ENCODE results near the gene RUFY4.

RUFY4 gene, protein sequence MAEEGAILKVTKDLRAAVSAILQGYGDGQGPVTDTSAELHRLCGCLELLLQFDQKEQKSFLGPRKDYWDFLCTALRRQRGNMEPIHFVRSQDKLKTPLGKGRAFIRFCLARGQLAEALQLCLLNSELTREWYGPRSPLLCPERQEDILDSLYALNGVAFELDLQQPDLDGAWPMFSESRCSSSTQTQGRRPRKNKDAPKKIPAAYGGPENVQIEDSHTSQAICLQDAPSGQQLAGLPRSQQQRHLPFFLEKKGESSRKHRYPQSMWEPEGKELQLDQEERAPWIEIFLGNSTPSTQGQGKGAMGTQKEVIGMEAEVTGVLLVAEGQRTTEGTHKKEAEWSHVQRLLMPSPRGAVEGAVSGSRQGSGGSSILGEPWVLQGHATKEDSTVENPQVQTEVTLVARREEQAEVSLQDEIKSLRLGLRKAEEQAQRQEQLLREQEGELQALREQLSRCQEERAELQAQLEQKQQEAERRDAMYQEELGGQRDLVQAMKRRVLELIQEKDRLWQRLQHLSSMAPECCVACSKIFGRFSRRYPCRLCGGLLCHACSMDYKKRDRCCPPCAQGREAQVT

DNA sequence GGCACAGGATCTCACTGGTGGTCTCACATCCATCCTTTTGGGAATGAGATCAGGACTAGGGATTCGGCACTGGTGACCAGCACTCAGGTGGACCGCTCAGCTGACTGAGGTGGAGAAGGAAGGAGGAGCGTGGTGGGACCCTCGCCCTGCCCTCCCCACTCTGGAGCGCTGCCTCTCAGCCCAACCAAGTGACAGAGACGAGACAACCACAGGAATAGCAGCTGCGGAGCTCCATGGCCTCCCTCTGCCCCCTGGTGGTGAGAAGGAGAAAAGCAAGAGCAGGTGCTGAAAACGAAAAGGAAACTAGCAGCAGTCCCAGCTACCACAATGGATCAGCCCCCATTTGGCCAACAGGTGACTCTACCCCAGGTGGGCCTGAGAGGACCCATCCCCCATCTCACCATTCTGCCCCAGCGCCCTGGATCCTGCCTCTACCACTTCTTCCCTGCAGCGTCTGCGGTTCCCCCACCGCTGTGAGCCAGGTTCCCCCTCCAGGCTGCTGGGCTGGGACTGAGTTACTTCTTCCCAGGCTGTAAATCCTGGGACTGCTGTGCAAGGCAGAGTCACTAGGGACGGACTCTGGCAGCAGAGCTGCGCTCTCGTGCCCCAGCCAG is at the start of gene RUFY4:
Gene RUFY4 (plus strand): TSS at position 533 of the 614 bp plus-strand sequence. CDS start 1,353 bp downstream, outside the sequence.
- peak; percentile 32 for DNase-seq

DNA sequence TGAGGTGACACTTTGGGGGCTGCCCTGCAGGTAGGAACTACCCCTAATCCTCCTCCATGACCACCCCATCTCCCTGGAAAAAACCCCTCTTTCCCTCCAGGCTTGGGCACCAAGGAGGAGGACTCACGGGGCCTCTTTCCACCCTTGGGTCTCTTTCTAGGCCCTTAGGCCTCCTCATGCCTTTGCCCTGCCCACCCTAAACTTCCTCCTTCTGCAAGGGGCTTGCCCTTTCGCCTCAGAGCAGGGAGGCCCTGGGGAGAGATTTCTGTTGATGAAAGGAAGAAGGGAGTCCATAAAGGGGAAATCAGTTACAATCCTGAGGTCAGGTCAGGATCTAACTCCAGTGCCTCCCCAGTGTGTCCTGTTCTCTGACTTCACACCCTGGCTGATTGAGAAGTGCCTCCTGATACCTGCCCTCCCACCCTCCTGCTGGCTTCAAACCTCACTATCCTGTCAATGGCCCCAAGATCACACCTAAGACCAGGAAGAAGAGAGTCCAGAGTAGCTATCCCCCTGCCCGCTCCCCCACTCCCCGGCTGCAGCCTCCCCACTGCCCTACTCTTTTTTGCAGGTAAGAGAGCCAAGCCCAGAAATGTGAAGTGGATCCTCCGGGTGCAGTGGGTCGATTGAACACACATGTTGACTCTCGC is 49.5 kb upstream of the RUFY4 start:
- DNase-seq, result peak; percentile 77

DNA sequence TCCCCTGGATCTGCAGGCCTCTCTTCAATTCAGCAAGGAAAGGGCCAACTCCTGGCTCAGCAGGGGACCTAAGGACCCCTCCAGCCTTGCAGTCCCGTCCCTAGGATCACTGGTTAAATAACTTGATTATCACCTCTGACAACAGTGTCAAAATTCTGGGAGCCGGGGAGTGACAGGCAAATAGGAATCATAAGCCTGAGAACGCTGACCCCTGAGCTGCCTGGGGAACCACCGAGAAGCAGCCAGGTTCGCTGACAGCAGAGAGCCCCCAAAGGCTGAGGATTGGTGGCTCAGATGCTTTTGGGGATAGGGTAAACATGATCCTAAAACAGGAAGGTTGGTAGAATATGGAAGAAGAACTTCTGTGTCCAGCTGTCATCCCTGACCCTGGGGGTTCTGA is 48.8 kb upstream of the RUFY4 start:
- no peak for DNase-seq

DNA sequence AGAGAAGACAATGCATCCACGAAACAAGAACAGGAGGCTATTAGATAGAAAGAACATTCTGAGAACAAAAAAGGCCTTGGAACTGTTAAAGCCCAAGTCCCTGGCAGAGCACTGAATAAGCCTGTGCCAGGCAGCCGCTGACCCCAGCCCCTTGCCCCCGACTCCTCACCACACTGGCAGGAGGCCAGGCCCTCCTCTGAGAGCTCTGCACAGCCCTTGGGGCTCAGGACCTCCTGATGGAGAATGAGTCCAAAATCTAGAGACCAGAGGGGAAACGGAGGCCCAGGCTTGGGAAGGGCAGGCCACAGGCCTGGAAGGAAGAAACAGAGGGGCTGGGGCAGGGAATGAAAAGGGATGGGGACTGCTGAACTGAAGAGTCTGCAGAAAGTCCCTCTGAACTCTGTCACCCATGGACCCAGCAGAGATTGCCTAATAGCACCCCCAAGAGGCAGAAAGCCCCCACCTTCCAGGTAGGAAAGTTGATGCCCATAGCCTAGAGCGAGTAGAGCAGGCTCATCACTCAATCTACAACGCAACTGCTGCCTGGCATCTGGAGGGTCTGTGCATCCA is 48.0 kb upstream of the RUFY4 start:
- no peak for DNase-seq

DNA sequence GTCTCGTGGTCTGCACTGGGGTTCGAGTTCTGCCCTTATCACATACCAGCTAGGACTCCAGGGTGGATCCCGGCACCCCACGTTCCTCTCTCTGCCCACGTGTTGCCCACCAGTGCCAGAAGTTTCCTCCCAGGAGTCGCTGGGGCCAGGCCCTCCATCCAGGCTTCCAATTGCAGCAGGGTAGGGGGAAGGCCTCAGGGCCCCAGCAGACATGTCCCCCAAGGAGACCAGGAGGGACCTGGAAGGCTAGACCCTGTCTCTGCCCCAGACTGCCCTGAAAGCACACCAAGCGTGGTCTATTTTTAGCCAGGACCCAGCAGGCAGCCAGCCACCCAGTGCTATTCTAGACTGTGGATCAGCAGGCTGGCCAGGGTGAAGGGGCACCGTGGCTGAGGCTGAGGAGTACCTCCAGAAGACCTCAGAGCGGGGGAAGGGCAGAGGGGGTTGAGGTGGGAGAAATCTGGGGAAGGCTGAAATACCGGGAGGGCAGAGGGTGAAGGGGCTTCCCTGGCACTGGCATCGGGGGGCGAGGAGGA is 47.4 kb upstream of the RUFY4 start:
- DNase-seq, result no peak

DNA sequence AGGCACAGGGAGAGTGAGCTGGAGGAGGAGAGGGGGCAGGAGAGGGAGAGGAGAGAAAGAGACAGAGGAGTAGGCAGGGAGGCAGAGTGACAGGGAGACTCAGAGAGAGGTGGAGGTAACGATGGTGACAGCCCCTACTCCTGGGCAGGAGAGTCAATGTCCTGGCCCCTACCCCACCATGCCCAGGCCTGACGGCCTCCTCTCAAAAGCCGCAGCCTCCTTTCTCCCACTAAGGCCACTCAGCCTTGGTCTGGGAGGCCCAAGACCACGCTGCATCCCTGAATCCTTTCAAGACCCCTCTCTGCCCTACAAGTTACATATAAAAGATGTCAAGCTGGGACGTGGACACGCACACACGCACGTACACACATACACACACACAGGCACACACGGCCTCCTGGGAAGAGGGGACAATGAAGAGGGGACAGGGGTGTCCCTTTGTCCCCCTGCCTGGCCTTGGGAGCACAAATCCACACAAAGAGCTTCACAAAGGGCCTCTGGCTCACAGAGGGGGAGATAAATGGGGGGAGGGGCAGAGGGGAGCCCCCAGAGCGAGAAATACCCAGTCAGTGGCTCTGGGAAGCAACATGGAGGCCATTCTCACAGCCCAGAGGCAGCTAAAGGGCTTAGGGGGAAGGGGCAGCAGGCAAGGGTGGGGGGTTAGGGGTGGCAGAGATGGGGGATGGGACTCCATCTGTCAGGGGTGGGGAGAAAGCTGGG is 46.8 kb upstream of the RUFY4 start:
- no peak for DNase-seq

DNA sequence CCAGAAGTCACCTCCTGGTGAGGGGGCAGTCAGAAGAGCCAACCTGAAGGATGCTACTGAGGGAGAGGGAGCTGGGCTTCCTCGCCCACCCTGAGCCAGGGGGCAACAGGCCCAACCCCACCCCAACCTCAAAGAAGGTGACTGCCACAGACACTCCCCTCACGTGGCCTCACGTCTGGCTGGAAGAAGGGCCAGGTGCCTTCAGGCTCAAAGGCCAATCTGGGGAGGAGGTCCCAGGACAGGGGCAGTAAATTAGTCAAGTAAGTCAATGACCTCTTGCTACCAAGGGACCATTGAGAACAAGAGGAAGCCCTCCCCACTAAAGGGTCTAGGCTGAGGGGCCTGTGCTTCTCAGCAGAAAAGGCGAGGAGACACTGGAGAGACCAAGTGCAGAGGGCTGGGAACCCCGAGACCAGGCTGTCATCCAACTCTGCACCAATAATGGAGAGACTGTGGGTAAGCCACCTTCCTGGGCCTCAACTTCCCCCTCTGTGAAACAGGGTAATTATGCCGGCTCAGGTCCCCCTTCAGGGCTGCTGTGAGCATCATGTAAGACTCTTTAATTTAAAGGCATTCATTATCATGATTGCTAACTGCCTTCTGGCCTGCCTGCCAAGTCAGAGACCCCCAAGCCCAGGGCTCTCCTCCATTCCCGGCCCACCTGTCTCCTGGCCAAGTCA is 46.1 kb upstream of the RUFY4 start:
- DNase-seq, result no peak

DNA sequence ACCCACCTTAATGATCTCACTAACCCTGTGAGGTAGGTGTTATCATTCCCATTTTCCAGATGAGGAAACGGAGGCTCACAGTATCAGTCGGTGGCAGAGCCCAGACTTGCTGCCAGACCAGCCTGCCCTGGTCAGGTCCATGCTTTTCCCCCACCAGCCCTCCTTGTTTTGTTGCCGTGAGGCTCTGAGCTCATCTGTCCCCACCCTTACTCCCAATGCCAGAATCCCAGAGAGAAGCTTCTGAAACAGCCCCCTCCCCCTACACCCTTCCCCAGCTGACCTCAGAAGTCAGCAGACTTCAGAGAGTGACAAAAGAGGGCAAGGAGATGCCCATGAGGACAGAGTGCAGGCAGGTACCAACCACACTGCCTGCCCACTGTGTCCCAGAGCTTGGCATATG is 45.4 kb upstream of the RUFY4 start:
- DNase-seq, result no peak

DNA sequence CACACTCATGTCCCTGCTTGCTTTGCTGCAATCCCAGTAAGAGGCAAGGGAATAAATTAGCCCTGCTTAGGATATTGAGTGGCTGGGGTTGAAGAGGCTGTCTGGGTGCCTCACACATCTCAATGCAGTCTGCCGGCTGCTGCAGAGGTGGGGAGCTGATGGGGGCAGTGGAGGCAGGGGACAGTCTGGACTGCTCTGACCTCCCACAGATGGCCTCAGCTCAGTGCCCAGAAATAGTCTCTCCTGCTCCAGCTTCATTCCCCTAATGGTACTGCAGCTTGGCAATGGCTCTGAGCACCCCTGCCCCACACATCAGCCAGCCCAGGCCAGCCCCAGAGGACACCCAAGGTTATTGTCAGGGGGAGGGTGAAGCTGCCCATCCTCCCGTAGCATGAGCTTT is 44.7 kb upstream of the RUFY4 start:
- no peak for DNase-seq

DNA sequence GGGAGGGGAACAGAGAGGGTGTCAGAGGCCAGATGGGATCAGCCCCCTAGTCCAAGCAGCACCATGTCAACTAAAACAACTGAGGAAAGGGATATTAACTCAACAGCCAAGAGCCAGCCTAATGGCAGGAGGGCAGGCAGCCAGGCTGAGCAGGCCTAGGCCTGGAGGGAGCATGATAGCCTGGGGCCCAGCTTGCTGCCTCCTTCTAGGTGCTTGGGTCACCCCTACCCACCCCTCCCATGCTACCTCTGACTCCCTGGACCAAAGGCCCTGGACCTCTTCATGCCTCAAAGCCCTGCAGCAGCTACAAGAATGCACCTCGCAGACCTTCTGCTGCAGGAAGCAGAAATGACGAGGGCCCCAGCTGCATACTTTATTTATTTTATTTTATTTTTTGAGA is 44.2 kb upstream of the RUFY4 start:
- DNase-seq, result no peak

DNA sequence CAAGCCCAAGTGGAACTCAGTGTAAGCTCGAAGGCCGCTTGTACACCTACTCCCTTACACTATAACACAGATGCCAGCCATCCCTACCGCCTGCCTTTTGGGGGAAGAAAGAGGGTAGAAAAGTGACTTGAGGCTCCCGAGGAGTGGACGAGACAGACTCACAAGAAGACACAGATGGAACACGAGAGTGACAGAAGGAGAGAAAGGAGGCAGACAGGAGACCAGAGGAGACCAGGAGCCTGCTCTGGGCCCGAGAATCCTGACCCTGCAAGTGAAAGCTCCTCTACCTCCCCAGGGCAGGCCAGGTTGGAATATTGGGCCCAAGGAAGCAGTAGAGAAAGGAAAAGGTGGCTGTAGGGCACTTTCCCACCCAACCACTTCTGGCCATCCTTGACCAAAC is 42.8 kb upstream of the RUFY4 start:
- DNase-seq, result no peak

DNA sequence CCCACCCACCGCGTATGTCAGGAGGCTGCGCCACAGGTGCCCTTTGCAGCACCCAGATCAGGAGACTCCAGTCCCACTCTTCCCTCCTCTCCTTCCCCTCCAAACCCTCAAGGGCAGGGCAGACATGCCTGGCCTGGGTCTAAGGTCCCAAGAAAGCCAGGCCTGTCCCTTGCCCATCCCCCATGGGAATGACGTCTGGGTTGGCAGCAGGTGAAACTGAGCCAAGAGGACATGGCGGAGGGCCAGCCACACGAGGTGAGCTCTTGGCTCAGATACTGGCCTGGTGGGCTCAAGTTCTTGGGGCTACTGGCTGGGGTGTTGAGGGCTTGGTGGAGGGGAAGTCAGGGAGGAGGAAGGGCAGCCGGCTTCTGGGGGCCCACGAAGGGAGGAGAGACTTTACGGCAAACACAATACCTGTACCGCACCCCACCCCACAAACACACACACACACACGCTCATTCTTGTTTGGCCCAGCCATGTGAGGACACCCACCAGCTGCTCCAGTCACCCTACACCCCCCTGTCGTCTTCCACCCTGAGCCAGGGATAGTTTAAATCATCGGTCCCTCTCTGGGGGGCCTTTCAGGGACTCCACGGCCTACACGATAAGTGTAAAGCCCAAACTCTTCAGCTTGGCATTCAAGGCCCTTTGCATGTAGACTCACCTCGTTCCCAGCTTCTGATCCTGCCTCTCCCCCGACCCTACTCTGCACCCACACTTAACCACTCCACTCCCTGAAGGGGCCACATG is 42.2 kb upstream of the RUFY4 start:
- DNase-seq, result no peak

DNA sequence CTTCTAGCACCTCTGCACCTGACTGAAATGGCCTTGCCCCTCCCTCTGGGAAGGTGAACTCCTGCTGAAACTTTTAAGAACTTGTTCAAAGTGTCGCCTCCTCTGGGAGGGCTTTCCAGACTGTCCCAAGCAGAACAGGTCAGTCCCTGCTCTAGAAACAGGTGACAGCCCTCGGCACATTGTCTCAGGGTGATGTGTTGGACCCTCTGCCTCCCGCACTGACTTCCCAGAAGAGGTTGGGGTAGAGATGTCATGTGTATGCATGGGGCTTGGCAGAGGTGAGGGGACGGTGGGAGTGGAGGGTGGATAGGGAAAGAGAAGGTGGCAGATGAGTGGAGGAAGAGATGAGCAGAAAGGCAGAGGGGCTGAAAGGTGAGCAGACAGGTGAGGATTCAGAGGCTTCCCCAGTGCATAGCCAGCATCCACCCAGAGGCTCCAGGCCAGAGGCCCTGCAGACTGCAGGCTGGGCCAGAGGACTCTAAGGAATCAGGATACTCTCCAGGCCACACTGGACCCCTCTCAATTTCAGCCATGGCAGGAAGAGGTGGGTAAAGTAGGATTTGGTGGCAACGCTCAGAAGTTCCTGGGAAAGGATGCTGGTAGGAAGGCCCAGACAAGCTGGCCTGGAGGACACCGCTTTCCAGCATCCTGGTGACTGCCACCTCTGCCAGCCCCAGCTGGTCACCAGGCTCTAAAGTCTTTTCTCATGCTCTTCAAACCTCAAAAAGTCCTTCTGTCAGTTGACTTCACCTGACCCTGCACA is 41.4 kb upstream of the RUFY4 start:
- no peak for DNase-seq

DNA sequence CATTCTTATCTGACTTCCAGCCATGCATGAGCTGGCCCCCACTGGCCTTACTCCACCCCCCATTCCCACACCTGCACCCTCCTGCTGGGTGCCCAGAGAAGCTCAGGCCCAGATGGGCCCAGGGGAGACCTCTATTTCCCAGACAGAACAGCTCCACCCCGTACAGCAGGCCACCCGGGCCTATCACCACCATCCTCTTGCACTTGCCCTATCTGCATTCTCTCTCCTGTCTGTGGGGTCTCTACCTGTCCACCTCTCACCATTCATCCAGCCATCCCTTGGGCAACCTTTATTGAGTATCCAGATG is 40.9 kb upstream of the RUFY4 start:
- DNase-seq, result no peak

DNA sequence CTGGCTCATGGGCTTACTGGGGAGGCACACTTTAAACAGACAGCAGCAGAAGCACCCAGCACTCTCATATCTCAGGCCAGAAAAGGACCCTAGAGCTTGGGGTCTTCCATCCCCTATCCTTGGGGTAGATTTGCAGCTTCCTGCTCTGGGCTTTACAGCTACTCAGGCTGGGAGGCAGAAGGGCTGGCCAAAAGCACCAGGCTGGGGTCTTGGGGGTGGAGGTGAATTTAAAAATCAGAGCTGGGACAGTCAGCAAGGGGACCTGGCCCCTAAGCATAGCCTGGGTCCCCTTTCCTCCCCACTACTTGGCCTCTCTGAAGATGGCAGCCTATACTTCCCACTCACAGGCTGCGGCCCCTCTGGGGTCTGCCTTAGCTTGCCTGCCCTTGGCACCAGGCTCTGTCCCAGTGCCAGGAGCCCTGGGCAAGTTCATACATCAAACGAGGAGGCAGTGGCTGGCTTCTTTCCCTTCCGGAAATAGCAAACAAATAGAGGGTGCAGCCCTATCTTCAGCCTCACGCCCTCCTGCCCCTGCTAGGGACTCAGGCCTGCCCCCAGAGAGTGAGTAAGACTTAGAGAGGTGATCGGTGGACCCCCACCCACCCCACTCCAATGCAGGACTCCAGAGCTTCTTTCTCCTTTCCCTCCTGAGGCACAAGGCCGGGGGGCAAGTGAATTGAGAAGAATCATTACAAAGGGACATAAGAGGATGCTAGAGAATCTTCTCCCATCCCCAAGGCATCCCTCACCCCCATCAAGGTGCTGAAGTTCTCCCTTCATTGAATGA is 40.3 kb upstream of the RUFY4 start:
- DNase-seq, result no peak

DNA sequence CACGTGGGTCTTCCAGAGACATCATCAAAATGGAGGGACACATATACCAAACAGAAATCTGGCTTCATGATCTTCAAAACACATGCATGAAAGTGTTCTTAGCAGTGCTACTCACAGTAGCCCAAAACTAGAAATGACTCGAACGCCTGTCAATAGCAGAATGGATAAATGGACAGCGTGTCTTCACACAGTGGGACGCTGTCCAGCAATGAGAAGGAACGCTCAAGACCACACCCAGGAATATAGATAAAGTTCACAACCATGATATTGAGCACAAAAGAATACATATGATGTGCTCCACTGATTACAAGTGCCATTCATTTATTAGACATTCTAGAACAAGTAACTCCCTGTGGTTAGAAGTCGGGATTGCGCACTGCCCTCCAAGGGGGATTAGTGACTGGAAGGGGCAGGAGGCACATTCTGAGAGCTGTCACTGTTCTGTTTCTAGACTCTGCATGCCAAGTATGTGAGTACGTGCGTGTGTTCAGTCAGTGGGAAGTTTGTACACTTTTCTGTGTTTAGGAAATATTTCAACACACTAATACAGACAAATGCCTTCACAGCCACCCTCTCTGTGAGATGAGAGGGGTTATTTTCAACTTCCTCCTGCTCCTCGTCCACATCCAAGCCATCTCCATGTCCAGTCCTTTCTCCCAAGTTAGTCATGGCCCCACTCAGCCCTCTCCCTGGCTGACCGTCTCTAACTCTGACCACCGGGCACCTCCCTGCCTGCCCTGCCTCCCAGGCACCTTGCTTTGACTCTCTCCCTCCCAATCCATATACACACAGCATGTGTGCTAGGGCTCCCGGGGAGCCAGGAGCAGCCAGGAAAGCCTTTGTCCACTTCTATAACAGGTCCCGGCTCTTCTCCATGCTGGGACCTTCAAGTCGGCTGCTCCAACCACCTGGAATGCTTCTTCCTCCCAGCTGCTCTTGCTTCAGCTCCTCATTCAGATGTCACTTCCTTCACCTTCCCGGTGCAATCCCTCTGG is 39.4 kb upstream of the RUFY4 start:
- no peak for DNase-seq

DNA sequence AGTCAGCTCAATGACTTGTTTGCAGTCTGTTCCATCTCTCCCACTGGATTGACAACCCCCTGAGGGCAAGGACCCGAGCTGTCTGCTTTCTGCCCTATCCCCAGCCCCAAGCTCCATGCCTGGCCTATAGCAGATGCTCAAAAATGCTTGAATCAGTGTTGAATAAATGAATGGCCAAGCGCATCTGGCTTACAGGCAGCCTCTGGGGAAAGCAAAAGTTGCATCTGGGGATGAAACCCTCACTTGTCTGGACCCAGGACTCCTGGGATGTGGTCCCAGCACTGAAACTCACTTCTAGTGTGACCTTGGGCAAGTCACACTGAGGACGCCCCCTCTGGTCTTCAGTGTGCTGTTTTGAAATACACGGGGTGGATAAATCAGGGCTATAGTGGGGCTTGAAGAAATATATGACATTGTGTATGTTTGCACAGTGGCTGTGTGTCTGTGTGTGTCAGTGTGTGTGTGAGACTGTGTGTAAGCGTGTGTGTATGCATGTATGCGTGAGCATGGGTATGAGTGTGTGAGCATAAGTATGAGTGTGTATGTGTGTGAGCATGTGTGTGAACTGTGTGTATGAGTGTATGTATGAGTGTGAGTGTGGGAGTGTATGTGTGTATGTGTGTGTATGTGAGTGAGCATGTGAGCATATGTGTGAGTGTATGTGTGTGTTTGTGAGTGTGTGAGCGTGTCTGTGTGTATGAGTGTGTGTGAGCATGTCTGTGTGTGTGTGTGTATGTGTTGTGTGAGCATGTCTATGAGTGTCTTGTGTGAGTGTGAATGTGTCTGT is 38.5 kb upstream of the RUFY4 start:
- DNase-seq, result no peak

DNA sequence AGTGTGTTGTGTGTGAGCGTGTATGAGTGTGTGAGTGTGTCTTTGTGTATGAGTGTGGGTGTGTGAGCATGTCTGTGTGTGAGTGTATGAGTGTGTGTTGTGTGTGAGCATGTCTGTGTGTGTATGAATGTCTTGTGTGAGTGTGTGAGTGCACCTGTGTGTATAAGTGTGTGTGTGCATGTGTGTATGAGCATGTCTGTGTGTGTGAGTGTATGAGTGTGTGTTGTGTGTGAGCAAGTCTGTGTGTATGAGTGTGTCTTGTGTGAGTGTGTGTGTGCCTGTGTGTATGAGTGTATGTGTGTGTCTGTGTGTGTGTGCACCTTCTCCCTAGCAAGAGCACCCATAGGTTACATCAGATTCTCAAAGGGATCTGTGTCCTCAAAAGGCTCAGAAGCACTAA is 37.8 kb upstream of the RUFY4 start:
- DNase-seq, result no peak
